ENCODE results near the gene LOX.
A peak's percentile ranks its signal among the peaks of the same experiment; 100 is the strongest.

Gene LOX

GRCh38 chr5:122078116-122079110, at the start of gene LOX:
LOX (minus strand) TSS chr5:122078259; CDS start chr5:122077985, 274 bp downstream.
- Histone ChIP-seq H3K9ac (ENCODE audit: low read length) (peak within 1 kb of the TSS; percentile 62), H3K36me3 (ENCODE audit: control insufficient read depth, insufficient read depth, low read length) (no peaks in the 10 kb centered on the region), H3K4me3 (ENCODE audit: low read length) (peak within 1 kb of the TSS; percentile 57), H3K27me3 (ENCODE audit: control insufficient read depth, insufficient read depth, low read length) (peaks cover 29% of the 10 kb centered on the region), H3K4me1 (ENCODE audit: control insufficient read depth, insufficient read depth, low read length) (no peaks in the 10 kb centered on the region), H3K9me3 (ENCODE audit: control insufficient read depth, low read length) (no peaks in the 10 kb centered on the region)

GRCh38 chr5:122126756-122127321, 48.8 kb upstream of the LOX start:
- Histone ChIP-seq H3K4me1 (ENCODE audit: control insufficient read depth, insufficient read depth, low read length) (peaks cover 8% of the 10 kb centered on the region), H3K9ac (ENCODE audit: low read length) (no peak overlapping the region), H3K36me3 (ENCODE audit: control insufficient read depth, insufficient read depth, low read length) (no peaks in the 10 kb centered on the region), H3K4me3 (ENCODE audit: low read length) (no peak overlapping the region), H3K27me3 (ENCODE audit: control insufficient read depth, insufficient read depth, low read length) (no peaks in the 10 kb centered on the region), H3K9me3 (ENCODE audit: control insufficient read depth, low read length) (no peaks in the 10 kb centered on the region)

- Histone ChIP-seq H3K27me3 (ENCODE audit: control insufficient read depth, insufficient read depth, low read length) (no peaks in the 10 kb centered on the region), H3K9me3 (ENCODE audit: control insufficient read depth, low read length) (no peaks in the 10 kb centered on the region), H3K4me3 (ENCODE audit: low read length) (no peak overlapping the region), H3K36me3 (ENCODE audit: control insufficient read depth, insufficient read depth, low read length) (no peaks in the 10 kb centered on the region), H3K4me1 (ENCODE audit: control insufficient read depth, insufficient read depth, low read length) (peaks cover 8% of the 10 kb centered on the region), H3K9ac (ENCODE audit: low read length) (no peak overlapping the region)
Observed at GRCh38 chr5:122126177-122126755, 48.2 kb upstream of the LOX start.

- Histone ChIP-seq H3K9ac (ENCODE audit: low read length) (no peak overlapping the region), H3K36me3 (ENCODE audit: control insufficient read depth, insufficient read depth, low read length) (no peaks in the 10 kb centered on the region), H3K4me1 (ENCODE audit: control insufficient read depth, insufficient read depth, low read length) (peaks cover 8% of the 10 kb centered on the region), H3K9me3 (ENCODE audit: control insufficient read depth, low read length) (no peaks in the 10 kb centered on the region), H3K27me3 (ENCODE audit: control insufficient read depth, insufficient read depth, low read length) (no peaks in the 10 kb centered on the region), H3K4me3 (ENCODE audit: low read length) (no peak overlapping the region)
Observed at GRCh38 chr5:122124766-122125165, 46.7 kb upstream of the LOX start.

- no peak overlapping the region for H3K9ac ChIP-seq (ENCODE audit: low read length)
- H3K9me3 ChIP-seq (ENCODE audit: control insufficient read depth, low read length), result no peaks in the 10 kb centered on the region
- no peaks in the 10 kb centered on the region for H3K27me3 ChIP-seq (ENCODE audit: control insufficient read depth, insufficient read depth, low read length)
- H3K36me3 ChIP-seq (ENCODE audit: control insufficient read depth, insufficient read depth, low read length), result no peaks in the 10 kb centered on the region
- H3K4me1 ChIP-seq (ENCODE audit: control insufficient read depth, insufficient read depth, low read length), result no peaks in the 10 kb centered on the region
- no peak overlapping the region for H3K4me3 ChIP-seq (ENCODE audit: low read length)
Observed at GRCh38 chr5:122121479-122122465, 43.7 kb upstream of the LOX start.

GRCh38 chr5:122120957-122121356, 42.9 kb upstream of the LOX start:
- no peak overlapping the region for H3K9ac ChIP-seq (ENCODE audit: low read length)
- no peaks in the 10 kb centered on the region for H3K9me3 ChIP-seq (ENCODE audit: control insufficient read depth, low read length)
- H3K27me3 ChIP-seq (ENCODE audit: control insufficient read depth, insufficient read depth, low read length), result no peaks in the 10 kb centered on the region
- H3K4me1 ChIP-seq (ENCODE audit: control insufficient read depth, insufficient read depth, low read length), result no peaks in the 10 kb centered on the region
- H3K36me3 ChIP-seq (ENCODE audit: control insufficient read depth, insufficient read depth, low read length), result no peaks in the 10 kb centered on the region
- H3K4me3 ChIP-seq (ENCODE audit: low read length), result no peak overlapping the region

GRCh38 chr5:122120493-122120892, 42.4 kb upstream of the LOX start:
- Histone ChIP-seq H3K4me3 (ENCODE audit: low read length) (no peak overlapping the region), H3K9me3 (ENCODE audit: control insufficient read depth, low read length) (no peaks in the 10 kb centered on the region), H3K36me3 (ENCODE audit: control insufficient read depth, insufficient read depth, low read length) (no peaks in the 10 kb centered on the region), H3K27me3 (ENCODE audit: control insufficient read depth, insufficient read depth, low read length) (no peaks in the 10 kb centered on the region), H3K9ac (ENCODE audit: low read length) (no peak overlapping the region), H3K4me1 (ENCODE audit: control insufficient read depth, insufficient read depth, low read length) (no peaks in the 10 kb centered on the region)

- Histone ChIP-seq H3K4me1 (ENCODE audit: control insufficient read depth, insufficient read depth, low read length) (no peaks in the 10 kb centered on the region), H3K4me3 (ENCODE audit: low read length) (no peak overlapping the region), H3K36me3 (ENCODE audit: control insufficient read depth, insufficient read depth, low read length) (no peaks in the 10 kb centered on the region), H3K27me3 (ENCODE audit: control insufficient read depth, insufficient read depth, low read length) (no peaks in the 10 kb centered on the region), H3K9me3 (ENCODE audit: control insufficient read depth, low read length) (no peaks in the 10 kb centered on the region), H3K9ac (ENCODE audit: low read length) (no peak overlapping the region)
Observed at GRCh38 chr5:122119205-122119604, 41.1 kb upstream of the LOX start.

GRCh38 chr5:122118356-122118948, 40.4 kb upstream of the LOX start:
- Histone ChIP-seq H3K4me3 (ENCODE audit: low read length) (no peak overlapping the region), H3K36me3 (ENCODE audit: control insufficient read depth, insufficient read depth, low read length) (no peaks in the 10 kb centered on the region), H3K27me3 (ENCODE audit: control insufficient read depth, insufficient read depth, low read length) (no peaks in the 10 kb centered on the region), H3K4me1 (ENCODE audit: control insufficient read depth, insufficient read depth, low read length) (no peaks in the 10 kb centered on the region), H3K9ac (ENCODE audit: low read length) (no peak overlapping the region), H3K9me3 (ENCODE audit: control insufficient read depth, low read length) (no peaks in the 10 kb centered on the region)

- Histone ChIP-seq H3K4me3 (ENCODE audit: low read length) (no peak overlapping the region), H3K9me3 (ENCODE audit: control insufficient read depth, low read length) (no peaks in the 10 kb centered on the region), H3K36me3 (ENCODE audit: control insufficient read depth, insufficient read depth, low read length) (no peaks in the 10 kb centered on the region), H3K4me1 (ENCODE audit: control insufficient read depth, insufficient read depth, low read length) (no peaks in the 10 kb centered on the region), H3K27me3 (ENCODE audit: control insufficient read depth, insufficient read depth, low read length) (no peaks in the 10 kb centered on the region), H3K9ac (ENCODE audit: low read length) (no peak overlapping the region)
Observed at GRCh38 chr5:122114501-122114900, 36.4 kb upstream of the LOX start.
